HG03439 (cell line): ENCODE measurements around the gene MEAF6.

Source experiments
- ATAC-seq: cut with Tn5 transposase; IDR thresholded peaks from one replicate; pipeline ENCODE4 v1.9.1; 2021; ENCODE audit warnings: mild to moderate bottlenecking, moderate library complexity; ENCODE audit not compliant: unreplicated experiment

The MEAF6 gene

GRCh38 chr1:37474697-37475379 is 39.7 kb downstream of the MEAF6 start:
- ATAC-seq: peak; percentile 1

- ATAC-seq: peak; percentile 60
These were observed 40.4 kb downstream of the MEAF6 start, which contains the start of gene ZC3H12A for GRCh38 chr1:37474046-37474696. Gene ZC3H12A, plus strand, starts transcription at chr1:37474580. Its CDS starts 917 bp downstream, at chr1:37475497.

- ATAC-seq: no peak
These were observed 41.0 kb downstream of the MEAF6 start for GRCh38 chr1:37473431-37474045.

GRCh38 chr1:37472994-37473393 is 41.6 kb downstream of the MEAF6 start:
- no peak for ATAC-seq

GRCh38 chr1:37472281-37472680 is 42.3 kb downstream of the MEAF6 start:
- ATAC-seq: no peak

GRCh38 chr1:37471345-37472231 is 43.0 kb downstream of the MEAF6 start:
- no peak for ATAC-seq

GRCh38 chr1:37469386-37469785 is 45.2 kb downstream of the MEAF6 start:
- no peak for ATAC-seq

- ATAC-seq: no peak
These were observed 46.5 kb downstream of the MEAF6 start for GRCh38 chr1:37468037-37468436.

GRCh38 chr1:37465593-37466517 is 48.7 kb downstream of the MEAF6 start:
- ATAC-seq: no peak

GRCh38 chr1:37464443-37464842 is 50.1 kb downstream of the MEAF6 start:
- ATAC-seq: no peak

GRCh38 chr1:37461698-37462436 is 52.7 kb downstream of the MEAF6 start:
- ATAC-seq: no peak

- no peak for ATAC-seq
These were observed 56.0 kb downstream of the MEAF6 start for GRCh38 chr1:37458551-37458950.

- ATAC-seq: no peak
These were observed 58.0 kb downstream of the MEAF6 start for GRCh38 chr1:37456614-37457013.

GRCh38 chr1:37455516-37455915 is 59.0 kb downstream of the MEAF6 start:
- ATAC-seq: no peak

GRCh38 chr1:37453647-37454046 is 60.9 kb downstream of the MEAF6 start:
- no peak for ATAC-seq

- no peak for ATAC-seq
These were observed 62.1 kb downstream of the MEAF6 start for GRCh38 chr1:37452416-37452815.

GRCh38 chr1:37449936-37450335 is 64.6 kb downstream of the MEAF6 start:
- ATAC-seq: no peak

- ATAC-seq: no peak
These were observed 65.7 kb downstream of the MEAF6 start for GRCh38 chr1:37448691-37449417.

- no peak for ATAC-seq
These were observed 66.4 kb downstream of the MEAF6 start for GRCh38 chr1:37448185-37448584.
